RCC 7860 (cell line): ENCODE results near the gene TNFRSF17.
"Not testable (repeated sequence)": the region's sequence is repeated elsewhere in the genome, so short reads cannot be mapped to it uniquely, and the experiment has no call there.

ENCODE experiments used
- DNase-seq: peaks from one replicate; pipeline ENCODE4 v3.0.0-alpha.2; 2015; ENCODE audit warnings: low spot score
- FAIRE-seq: peaks from 2 replicates; lab custom pipeline; 2012; peaks lifted over from hg19 to GRCh38; lab: Jason Lieb, UNC

Gene TNFRSF17

DNA sequence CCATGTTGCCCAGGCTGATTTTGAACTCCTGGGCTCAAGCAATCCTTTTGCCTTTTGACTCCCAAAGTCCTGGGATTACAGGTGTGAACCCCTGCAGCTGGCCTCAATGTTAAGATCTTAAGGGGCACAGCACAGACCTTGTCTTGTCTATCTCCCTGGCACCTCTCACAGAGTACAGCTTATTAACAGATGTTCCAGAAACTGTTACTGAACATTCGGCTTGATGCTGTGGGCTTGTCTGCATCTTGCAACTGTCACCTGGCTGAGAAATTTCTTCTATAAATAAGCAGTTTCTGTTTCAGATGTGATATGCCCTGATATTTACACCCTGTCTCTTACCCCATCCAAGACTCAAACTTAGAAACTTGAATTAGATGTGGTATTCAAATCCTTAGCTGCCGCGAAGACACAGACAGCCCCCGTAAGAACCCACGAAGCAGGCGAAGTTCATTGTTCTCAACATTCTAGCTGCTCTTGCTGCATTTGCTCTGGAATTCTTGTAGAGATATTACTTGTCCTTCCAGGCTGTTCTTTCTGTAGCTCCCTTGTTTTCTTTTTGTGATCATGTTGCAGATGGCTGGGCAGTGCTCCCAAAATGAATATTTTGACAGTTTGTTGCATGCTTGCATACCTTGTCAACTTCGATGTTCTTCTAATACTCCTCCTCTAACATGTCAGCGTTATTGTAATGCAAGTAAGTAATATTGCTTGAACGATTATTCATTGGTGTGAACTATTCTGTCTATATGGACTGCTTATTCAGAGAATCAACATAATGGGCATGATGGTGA, at the start of gene TNFRSF17:
Gene TNFRSF17 (plus strand): TSS at position 450 of the 791 bp plus-strand sequence. CDS start 115 bp downstream, at position 565.
- FAIRE-seq (no peak), DNase-seq (no peak)

DNA sequence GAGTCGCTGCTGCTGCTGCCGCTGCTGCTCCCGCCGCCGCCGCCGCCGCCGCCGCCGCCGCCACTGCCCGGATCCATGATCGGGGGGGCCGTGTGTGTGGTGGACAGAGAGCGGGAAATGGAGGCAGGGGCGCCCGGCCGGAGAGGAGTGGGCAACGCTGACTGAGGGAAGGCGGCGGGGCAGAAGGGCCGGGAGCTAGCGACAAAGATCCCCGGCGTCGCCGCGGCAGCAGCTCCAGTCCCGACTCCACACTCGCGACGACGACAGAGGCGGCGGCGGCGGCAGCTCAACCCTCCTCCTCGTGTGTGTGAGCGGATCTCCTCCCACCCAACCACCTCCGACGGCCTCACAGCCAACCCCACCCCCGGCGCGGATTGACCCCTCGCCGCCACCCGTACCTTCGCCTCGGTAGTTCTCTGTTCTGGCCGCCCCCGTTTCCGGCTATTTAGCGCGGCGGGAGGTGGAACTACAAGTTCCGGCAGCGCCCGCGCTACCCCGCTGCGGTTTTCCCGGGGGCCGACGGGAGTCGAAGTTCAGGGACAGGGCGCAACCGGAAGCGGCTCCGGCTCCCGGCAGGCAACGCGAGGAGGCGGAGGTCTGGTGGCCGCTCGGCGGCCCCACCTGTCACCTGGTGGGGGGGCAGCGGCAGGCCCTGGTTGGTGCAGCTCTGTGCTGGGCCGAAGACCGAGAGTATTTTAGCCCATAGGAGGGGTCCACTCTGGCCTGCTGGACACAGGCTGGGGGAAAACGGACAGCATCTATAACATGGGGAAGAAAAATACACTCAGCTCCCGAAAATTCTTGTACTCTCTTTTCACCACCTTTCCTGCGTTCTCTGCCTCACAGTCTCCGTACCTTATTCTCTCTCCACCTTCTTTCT, 49.1 kb upstream of the TNFRSF17 start, which contains the start of gene GSPT1:
Gene GSPT1 (minus strand): TSS at position 313 of the 880 bp plus-strand sequence. CDS start 236 bp downstream, at position 77.
- peak; percentile 89 for DNase-seq
- FAIRE-seq: peak; percentile 63

DNA sequence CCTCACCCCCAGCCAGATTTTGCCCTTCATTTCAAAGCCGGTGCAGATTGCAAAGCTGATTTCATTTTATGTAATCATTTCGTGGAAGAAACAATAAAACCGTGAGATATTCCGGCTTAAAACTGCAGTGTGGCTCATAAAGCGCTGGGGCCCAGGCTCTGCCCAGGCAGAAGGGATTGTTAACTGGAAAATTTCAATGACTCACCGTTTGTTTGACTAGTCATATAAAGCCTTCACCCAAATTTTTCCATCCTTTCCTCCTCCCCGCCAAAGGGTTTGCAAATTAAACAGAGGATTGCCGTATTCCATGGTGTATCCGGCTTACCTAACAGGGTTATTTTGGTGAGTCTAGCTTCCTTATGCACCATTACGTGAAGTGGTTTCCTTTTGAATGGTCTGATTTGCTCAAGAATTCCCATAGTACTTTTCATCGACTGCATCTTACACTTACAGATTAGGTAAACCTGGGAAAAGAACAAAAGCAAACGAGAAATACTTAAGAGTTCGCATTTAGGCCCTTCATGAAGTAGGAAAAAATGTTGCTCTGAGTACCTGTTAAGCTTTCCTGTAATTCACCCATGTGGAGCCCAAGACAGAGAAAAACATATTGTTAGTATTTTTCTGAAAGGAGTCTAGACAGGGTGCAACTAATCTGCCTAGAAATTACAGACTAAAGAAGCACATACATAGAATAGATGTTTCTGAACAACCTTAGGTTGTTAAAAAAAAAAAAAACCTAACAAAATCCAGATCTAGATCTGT, 48.3 kb upstream of the TNFRSF17 start:
- FAIRE-seq (peak; percentile 57), DNase-seq (peak; percentile 46)

- not testable (repeated sequence) for FAIRE-seq, DNase-seq
Measured at GRCh38 chr16:11924046-11924445, 41.0 kb upstream of the TNFRSF17 start.

DNA sequence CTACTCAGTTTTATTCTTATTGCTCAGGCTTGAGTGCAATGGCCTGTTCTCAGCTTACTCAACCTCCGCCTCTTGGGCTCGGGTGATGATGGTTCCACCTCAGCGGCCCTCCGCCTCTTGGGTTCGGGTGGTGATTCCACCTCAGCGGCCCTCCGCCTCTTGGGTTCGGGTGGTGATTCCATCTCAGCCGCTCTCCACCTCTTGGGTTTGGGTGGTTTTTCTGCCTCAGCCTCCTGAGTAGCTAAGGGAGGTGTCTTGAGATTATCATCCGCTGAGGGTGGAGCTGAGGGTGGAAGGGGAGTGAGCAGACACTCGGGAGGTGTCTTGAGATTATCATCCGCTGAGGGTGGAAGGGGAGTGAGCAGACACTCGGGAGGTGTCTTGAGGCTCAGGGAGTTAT, 37.7 kb upstream of the TNFRSF17 start:
- not testable (repeated sequence) for DNase-seq, FAIRE-seq

DNA sequence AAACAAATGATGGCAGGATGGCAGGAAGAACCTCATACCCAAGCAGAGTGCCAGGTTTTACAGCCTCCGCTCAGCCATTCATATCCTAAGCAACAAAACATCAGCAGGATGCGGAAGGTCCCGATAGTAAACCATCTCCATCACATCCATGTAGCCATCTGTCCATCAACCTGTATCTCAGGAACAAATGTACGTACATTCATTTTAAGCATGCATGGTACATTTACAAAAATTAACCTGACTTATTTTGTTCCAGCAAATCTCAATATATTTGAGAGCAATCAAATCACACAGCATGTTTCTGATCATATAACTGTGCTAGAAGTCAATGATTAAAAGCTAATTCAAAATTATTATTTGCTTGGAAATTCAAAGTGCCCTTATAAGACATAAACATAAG, 23.1 kb upstream of the TNFRSF17 start, which contains the start of gene NPIPB2:
Gene NPIPB2 (minus strand): TSS at position 101 of the 400 bp plus-strand sequence. CDS start 0 bp downstream, at position 101.
- not testable (repeated sequence) for DNase-seq, FAIRE-seq

DNA sequence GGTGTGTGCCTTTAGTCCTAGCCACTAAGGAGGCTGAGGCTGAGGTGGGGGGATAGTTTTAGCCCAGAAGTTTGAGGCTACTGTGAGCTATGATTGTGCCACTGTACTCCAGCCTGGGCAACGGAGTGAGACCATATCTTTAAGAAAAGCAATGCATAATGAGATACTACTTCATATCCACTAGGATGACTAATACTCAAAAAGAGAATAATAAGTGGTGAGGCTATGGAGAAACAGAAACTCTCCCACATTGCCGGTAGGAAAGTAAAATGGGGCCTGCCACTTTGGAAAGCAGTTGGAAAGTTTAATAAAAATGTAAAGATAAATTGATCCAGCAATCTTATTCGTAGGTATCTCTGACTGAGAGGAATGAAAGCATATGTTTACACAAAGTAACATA, 18.6 kb upstream of the TNFRSF17 start:
- no peak for FAIRE-seq
- peak; percentile 22 for DNase-seq

DNA sequence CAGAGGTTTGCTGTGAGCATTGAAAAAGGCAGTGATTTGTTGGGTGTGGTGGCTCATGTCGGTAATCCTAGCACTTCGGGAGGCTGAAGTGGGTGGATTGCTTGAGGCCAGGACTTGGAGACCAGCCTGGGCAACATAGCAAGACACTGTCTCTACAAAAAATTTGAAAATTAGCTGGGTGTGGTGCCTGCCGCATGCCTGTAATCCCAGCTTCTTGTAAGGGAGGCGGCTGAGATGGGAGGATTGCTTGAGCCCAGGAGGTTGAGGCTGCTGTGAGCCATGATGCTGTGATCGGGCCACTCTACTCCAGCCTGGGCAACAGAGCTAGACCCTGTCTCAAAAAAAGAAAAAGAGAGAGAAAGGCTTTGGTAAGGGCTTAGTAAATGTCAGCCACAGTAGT, 16.2 kb upstream of the TNFRSF17 start:
- no peak for DNase-seq
- FAIRE-seq: no peak

GRCh38 chr16:11949527-11949926, 15.5 kb upstream of the TNFRSF17 start:
- FAIRE-seq: no peak
- peak; percentile 56 for DNase-seq

GRCh38 chr16:11950388-11950787, 14.6 kb upstream of the TNFRSF17 start:
- DNase-seq (no peak), FAIRE-seq (no peak)

DNA sequence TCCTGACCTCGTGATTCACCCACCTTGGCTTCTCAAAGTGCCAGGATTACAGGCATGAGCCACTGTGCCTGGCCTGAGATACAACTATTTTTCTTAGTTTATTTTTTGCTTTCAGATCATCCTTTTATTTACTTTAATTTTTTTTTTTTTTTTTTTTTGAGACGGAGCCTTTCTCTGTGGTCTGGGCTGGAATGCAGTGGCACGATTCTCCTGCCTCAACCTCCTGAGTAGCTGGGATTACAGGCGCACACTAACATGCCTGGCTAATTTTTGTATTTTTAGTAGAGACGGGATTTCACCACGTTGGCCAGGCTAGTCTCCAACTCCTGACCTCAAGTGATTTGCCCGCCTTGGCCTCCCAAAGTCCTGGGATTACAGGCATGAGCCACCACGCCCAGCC, 11.4 kb upstream of the TNFRSF17 start:
- not testable (repeated sequence) for DNase-seq, FAIRE-seq

GRCh38 chr16:11955713-11956123, 9.3 kb upstream of the TNFRSF17 start:
- peak; percentile 74 for DNase-seq
- peak; percentile 50 for FAIRE-seq

GRCh38 chr16:11956558-11956957, 8.5 kb upstream of the TNFRSF17 start:
- FAIRE-seq: no peak
- DNase-seq: no peak

- FAIRE-seq (no peak), DNase-seq (no peak)
Measured at GRCh38 chr16:11957591-11958395, 7.2 kb upstream of the TNFRSF17 start.

GRCh38 chr16:11962457-11962856, 2.6 kb upstream of the TNFRSF17 start:
- not testable (repeated sequence) for FAIRE-seq, DNase-seq

GRCh38 chr16:11962978-11963377, 2.0 kb upstream of the TNFRSF17 start:
- not testable (repeated sequence) for DNase-seq, FAIRE-seq

DNA sequence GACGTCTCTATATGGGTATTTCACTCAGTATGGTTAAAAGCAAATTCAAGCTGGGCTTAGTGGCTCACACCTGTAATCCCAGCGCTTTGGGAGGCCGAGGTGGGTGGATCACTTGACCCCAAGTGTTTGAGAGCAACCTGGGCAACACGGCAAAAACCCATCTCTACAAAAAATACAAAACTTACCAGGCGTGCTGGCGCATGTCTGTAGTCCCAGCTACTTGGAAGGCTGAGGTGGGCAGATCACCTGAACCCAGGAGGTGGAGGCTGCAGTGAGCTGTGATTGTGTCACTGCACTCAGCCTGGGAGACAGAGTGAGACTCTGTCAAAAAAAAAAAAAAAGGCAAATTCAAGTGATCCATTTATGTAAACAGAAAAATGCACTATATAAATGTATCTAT, 1.3 kb upstream of the TNFRSF17 start:
- FAIRE-seq (no peak), DNase-seq (no peak)

- FAIRE-seq (no peak), DNase-seq (no peak)
Measured at GRCh38 chr16:11966173-11966572, 1.2 kb downstream of the TNFRSF17 start.

DNA sequence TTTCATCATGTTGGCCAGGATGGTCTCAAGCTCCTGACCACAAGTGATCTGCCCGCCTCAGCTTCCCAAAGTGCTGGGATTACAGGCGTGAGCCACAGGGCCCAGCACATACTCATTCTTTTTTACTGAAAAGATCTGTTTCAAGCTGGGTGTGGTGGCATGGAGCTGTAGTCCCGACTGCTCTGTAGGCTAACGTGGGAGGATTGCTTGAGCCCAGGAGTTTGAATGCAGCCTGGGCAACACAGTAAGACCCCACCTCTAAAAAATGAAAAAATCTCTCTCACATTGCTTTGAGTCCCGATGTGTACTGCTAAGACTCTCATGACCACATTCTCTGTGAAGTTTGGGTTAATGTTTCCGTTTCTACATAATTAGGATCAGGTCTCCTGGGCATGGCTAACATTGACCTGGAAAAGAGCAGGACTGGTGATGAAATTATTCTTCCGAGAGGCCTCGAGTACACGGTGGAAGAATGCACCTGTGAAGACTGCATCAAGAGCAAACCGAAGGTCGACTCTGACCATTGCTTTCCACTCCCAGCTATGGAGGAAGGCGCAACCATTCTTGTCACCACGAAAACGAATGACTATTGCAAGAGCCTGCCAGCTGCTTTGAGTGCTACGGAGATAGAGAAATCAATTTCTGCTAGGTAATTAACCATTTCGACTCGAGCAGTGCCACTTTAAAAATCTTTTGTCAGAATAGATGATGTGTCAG, 2.3 kb downstream of the TNFRSF17 start:
- FAIRE-seq: no peak
- no peak for DNase-seq
